Hepatocyte (in vitro differentiated cells): ENCODE results near the gene PYDC1. TPM values are rescaled to one million over a fixed set of nuclear protein-coding genes. Genes with fewer than 3 reads are reported as not detected.

Experiments used
- DNase-seq: peaks from one replicate; pipeline ENCODE4 v3.0.0-alpha.2; 2016; ENCODE audit warnings: low spot score
- H2AFZ ChIP-seq: fragments of 200-600 bp; sonication (generic); 2 replicates; pipeline ENCODE4 v1.6.0; 2016; ENCODE audit warnings: antibody characterized with exemption, mild to moderate bottlenecking
- H3K27ac ChIP-seq: fragments of 200-600 bp; sonication (generic); 2 replicates; pipeline ENCODE4 v1.5.1; 2016; ENCODE audit warnings: mild to moderate bottlenecking
- H3K27me3 ChIP-seq: fragments of 200-600 bp; sonication (generic); 2 replicates; pipeline ENCODE4 v1.6.1; 2016
- H3K36me3 ChIP-seq: fragments of 200-600 bp; sonication (generic); replicated peaks from 2 replicates; pipeline ENCODE4 v1.5.1; 2016; ENCODE audit warnings: low read depth; ENCODE audit not compliant: insufficient read depth
- H3K4me1 ChIP-seq: fragments of 200-600 bp; sonication (generic); 2 replicates; pipeline ENCODE4 v1.5.1; 2016; ENCODE audit warnings: mild to moderate bottlenecking, moderate library complexity; ENCODE audit not compliant: insufficient read depth
- H3K4me2 ChIP-seq: fragments of 200-600 bp; sonication (generic); 2 replicates; pipeline ENCODE4 v1.6.0; 2016
- H3K4me3 ChIP-seq: fragments of 200-600 bp; sonication (generic); 2 replicates; pipeline ENCODE4 v1.5.1; 2016; ENCODE audit warnings: mild to moderate bottlenecking
- H3K79me2 ChIP-seq: fragments of 200-600 bp; sonication (generic); 2 replicates; pipeline ENCODE4 v1.6.0; 2017; ENCODE audit warnings: mild to moderate bottlenecking
- H3K9me2 ChIP-seq: fragments of 200-600 bp; sonication (generic); replicated peaks from 2 replicates; pipeline ENCODE4 v1.6.0; 2017; ENCODE audit warnings: mild to moderate bottlenecking; ENCODE audit not compliant: insufficient read depth
- H3K9me3 ChIP-seq: fragments of 200-600 bp; sonication (generic); 2 replicates; pipeline ENCODE4 v1.5.1; 2016; ENCODE audit warnings: low read depth, mild to moderate bottlenecking
- H4K20me1 ChIP-seq: fragments of 200-600 bp; sonication (generic); 2 replicates; pipeline ENCODE4 v1.6.0; 2016; ENCODE audit warnings: mild to moderate bottlenecking; ENCODE audit not compliant: insufficient read depth, poor library complexity, severe bottlenecking
- EZH2 ChIP-seq: fragments of 200-600 bp; sonication (generic); IDR thresholded peaks from 2 replicates; pipeline ENCODE4 v1.6.1; 2016; ENCODE audit warnings: antibody characterized with exemption, mild to moderate bottlenecking, borderline replicate concordance
- EZH2phosphoT487 ChIP-seq: fragments of 200-600 bp; sonication (generic); IDR thresholded peaks from one replicate; pipeline ENCODE4 v1.6.1; 2018; ENCODE audit warnings: antibody characterized with exemption, mild to moderate bottlenecking, low read depth, moderate library complexity; ENCODE audit not compliant: unreplicated experiment, severe bottlenecking
- WGBS: methylation state at CpG from one replicate; pipeline ENCODE4 v1.1.6; 2016; ENCODE audit warnings: low lambda C conversion rate; ENCODE audit errors: missing lambda C conversion rate; 5-methylcytosine and 5-hydroxymethylcytosine counted together
- polyA plus RNA-seq: library from polyadenylated mRNA; unstranded; fragments of >200 nt; fragmentation: Nextera tagmentation; extraction: Ambion mirVana; gene quantifications from 2 replicates; pipeline ENCODE4 v1.2.1, GENCODE V29; 2016
- total RNA-seq: library from RNA; depleted of rRNA; stranded (reverse); fragments of >200 nt; gene quantifications from 2 replicates; pipeline ENCODE4 v1.2.3, GENCODE V29; 2014
- TF ChIP-seq, protein P1 (sequence below): fragments of 200-600 bp; sonication (generic); IDR thresholded peaks from 2 replicates; pipeline ENCODE4 v1.5.1; 2016; ENCODE audit warnings: antibody characterized with exemption, mild to moderate bottlenecking; ENCODE audit not compliant: poor library complexity

Gene PYDC1
- total and polyA plus RNA-seq, 2 experiments from 2014 or later, result not detected

DNA sequence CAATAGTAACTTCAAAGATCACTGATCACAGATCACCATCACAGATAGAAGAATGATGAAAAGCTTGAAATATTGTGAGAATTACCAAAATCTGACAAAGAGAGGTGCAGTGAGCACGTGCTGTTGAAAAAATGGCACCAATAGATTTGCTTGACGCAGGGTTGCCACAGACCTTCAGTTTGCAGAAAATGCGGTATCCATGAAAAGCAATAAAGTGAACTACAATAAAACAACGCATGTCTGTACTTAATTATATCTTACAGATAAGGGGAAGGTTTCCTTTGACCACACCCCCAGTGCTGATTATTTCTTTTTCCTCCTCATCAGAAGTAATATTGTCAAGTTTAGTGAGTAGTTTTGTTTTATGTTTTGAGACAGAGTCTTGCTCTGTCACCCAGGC is 21.1 kb upstream of the PYDC1 start:
- no peak overlapping the region for H2AFZ ChIP-seq
- no peaks in the 10 kb centered on the region for H3K4me1 ChIP-seq
- H4K20me1 ChIP-seq, result no peaks in the 10 kb centered on the region
- H3K27me3 ChIP-seq, result no peaks in the 10 kb centered on the region
- H3K4me2 ChIP-seq, result no peak overlapping the region
- H3K9me2 ChIP-seq, result no peaks in the 10 kb centered on the region
- no peaks in the 10 kb centered on the region for H3K79me2 ChIP-seq
- TF ChIP-seq, protein P1, sequence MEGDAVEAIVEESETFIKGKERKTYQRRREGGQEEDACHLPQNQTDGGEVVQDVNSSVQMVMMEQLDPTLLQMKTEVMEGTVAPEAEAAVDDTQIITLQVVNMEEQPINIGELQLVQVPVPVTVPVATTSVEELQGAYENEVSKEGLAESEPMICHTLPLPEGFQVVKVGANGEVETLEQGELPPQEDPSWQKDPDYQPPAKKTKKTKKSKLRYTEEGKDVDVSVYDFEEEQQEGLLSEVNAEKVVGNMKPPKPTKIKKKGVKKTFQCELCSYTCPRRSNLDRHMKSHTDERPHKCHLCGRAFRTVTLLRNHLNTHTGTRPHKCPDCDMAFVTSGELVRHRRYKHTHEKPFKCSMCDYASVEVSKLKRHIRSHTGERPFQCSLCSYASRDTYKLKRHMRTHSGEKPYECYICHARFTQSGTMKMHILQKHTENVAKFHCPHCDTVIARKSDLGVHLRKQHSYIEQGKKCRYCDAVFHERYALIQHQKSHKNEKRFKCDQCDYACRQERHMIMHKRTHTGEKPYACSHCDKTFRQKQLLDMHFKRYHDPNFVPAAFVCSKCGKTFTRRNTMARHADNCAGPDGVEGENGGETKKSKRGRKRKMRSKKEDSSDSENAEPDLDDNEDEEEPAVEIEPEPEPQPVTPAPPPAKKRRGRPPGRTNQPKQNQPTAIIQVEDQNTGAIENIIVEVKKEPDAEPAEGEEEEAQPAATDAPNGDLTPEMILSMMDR, result no peak
- TF ChIP-seq EZH2phosphoT487 (no peak), EZH2 (no peak)
- 53% methylated on average over 4 of the region's 4 CpGs for WGBS
- DNase-seq, result no peak
- no peak overlapping the region for H3K4me3 ChIP-seq
- H3K9me3 ChIP-seq, result no peaks in the 10 kb centered on the region
- no peaks in the 10 kb centered on the region for H3K36me3 ChIP-seq
- no peak overlapping the region for H3K27ac ChIP-seq

DNA sequence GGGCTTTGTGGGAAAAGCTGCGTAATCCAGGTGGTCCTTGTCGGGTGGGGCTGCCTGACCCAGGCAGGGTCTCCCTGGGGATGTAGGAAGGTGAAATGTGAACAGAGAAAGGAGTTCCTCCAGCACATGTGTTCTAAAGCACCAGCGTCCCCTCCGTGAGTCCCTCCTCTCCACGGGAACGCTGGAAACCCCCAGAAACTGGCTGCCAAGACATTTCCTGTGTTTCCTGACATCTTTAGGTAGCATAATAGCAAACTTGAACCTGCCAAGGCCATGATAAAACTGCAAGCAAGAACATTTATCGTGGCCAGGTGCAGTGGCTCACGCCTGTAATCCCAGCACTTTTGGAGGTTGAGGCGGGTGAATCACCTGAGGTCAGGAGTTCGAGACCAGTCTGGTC is 12.6 kb upstream of the PYDC1 start:
- H3K79me2 ChIP-seq, result no peaks in the 10 kb centered on the region
- H3K9me3 ChIP-seq, result no peaks in the 10 kb centered on the region
- no peak overlapping the region for H3K27ac ChIP-seq
- WGBS, result 79% methylated on average over 10 of the region's 10 CpGs
- H3K36me3 ChIP-seq, result no peaks in the 10 kb centered on the region
- no peak overlapping the region for H3K4me3 ChIP-seq
- no peak for DNase-seq
- no peak for TF ChIP-seq EZH2phosphoT487
- TF ChIP-seq EZH2, result no peak
- TF ChIP-seq, protein P1, result no peak
- H3K9me2 ChIP-seq, result no peaks in the 10 kb centered on the region
- H3K4me1 ChIP-seq, result no peaks in the 10 kb centered on the region
- no peak overlapping the region for H2AFZ ChIP-seq
- H3K4me2 ChIP-seq, result peak overlapping the region; percentile 8
- H4K20me1 ChIP-seq, result no peaks in the 10 kb centered on the region
- H3K27me3 ChIP-seq, result no peaks in the 10 kb centered on the region

DNA sequence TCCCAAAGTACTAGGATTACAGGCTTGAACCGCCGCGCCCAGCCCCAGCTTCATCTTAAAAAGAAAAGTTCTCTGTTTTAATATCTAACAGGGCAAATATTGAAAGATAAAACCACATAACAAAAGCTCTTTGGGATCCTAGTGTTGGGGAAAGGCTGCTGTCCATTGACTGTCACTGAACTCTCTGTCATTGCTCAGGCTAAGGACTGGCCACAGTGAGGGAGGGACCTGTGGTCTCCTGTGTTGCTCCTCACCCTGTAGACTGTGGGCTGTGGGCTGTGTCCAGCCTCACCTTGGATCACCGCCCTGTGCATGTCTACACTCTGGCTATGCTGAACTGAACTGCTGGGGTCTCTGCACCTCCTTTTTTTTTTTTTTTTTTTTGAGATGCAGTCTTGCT is 11.3 kb upstream of the PYDC1 start:
- no peaks in the 10 kb centered on the region for H3K9me3 ChIP-seq
- H2AFZ ChIP-seq, result no peak overlapping the region
- no peak overlapping the region for H3K4me2 ChIP-seq
- no peak for DNase-seq
- no peaks in the 10 kb centered on the region for H3K27me3 ChIP-seq
- TF ChIP-seq, protein P1, result no peak
- TF ChIP-seq EZH2 (no peak), EZH2phosphoT487 (no peak)
- H3K79me2 ChIP-seq, result no peaks in the 10 kb centered on the region
- no peaks in the 10 kb centered on the region for H3K9me2 ChIP-seq
- no peak overlapping the region for H3K27ac ChIP-seq
- no peak overlapping the region for H3K4me3 ChIP-seq
- no peaks in the 10 kb centered on the region for H3K36me3 ChIP-seq
- WGBS, result 94% methylated on average over 4 of the region's 4 CpGs
- H4K20me1 ChIP-seq, result no peaks in the 10 kb centered on the region
- H3K4me1 ChIP-seq, result no peaks in the 10 kb centered on the region

DNA sequence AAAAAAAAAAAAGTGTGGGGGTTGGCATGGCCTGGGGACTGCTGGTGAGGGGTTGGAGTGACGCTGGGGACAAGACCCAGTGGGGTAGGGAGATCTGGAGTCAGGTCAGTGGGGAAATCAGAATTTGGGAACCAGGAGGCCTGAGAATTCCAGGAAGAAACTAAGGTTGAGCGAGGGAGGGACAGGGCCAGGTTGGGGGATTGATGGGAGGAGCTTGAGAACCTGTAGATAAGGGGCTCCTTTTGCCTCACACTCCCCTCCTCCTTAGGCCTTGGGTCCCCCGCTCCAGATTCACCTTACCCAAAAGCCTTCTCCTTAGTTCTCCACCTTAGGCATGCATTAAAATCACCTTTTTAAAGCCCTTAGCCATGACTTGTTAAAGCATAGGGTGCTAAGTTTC is 8.3 kb upstream of the PYDC1 start:
- Histone ChIP-seq H3K27ac (no peak overlapping the region), H4K20me1 (no peaks in the 10 kb centered on the region), H3K4me2 (no peak overlapping the region), H3K9me3 (no peaks in the 10 kb centered on the region), H2AFZ (no peak overlapping the region), H3K36me3 (no peaks in the 10 kb centered on the region), H3K27me3 (peaks cover 6% of the 10 kb centered on the region), H3K9me2 (no peaks in the 10 kb centered on the region), H3K4me1 (no peaks in the 10 kb centered on the region), H3K4me3 (no peak overlapping the region), H3K79me2 (no peaks in the 10 kb centered on the region)
- TF ChIP-seq, protein P1, result no peak
- no peak for TF ChIP-seq EZH2phosphoT487
- no peak for TF ChIP-seq EZH2
- DNase-seq, result no peak
- WGBS, result 100% methylated on average over 2 of the region's 3 CpGs
